HuH-7 (cell line): ENCODE results near the gene CLRN3.

Experiments
- DNase-seq: peaks from one replicate; pipeline ENCODE4 v3.0.0; 2011; ENCODE audit warnings: low spot score

CLRN3 gene

GRCh38 chr10:127899766-127900387 lies 7.1 kb upstream of the CLRN3 start:
- no peak for DNase-seq

GRCh38 chr10:127897177-127897576 lies 4.4 kb upstream of the CLRN3 start:
- no peak for DNase-seq

GRCh38 chr10:127896590-127896989 lies 3.8 kb upstream of the CLRN3 start:
- DNase-seq = no peak

GRCh38 chr10:127894146-127894545 lies 1.4 kb upstream of the CLRN3 start:
- DNase-seq = no peak

- DNase-seq = no peak
Measured at GRCh38 chr10:127890832-127891334, 1.9 kb downstream of the CLRN3 start.

- DNase-seq = no peak
Measured at GRCh38 chr10:127890216-127890615, 2.5 kb downstream of the CLRN3 start.

GRCh38 chr10:127889605-127890195 lies 3.0 kb downstream of the CLRN3 start:
- no peak for DNase-seq

- no peak for DNase-seq
Measured at GRCh38 chr10:127888521-127889312, 4.0 kb downstream of the CLRN3 start.

GRCh38 chr10:127887541-127888415 lies 5.0 kb downstream of the CLRN3 start:
- no peak for DNase-seq

GRCh38 chr10:127886371-127887051 lies 6.2 kb downstream of the CLRN3 start:
- peak; percentile 55 for DNase-seq

GRCh38 chr10:127884501-127884900 lies 8.2 kb downstream of the CLRN3 start:
- no peak for DNase-seq

GRCh38 chr10:127883516-127883915 lies 9.2 kb downstream of the CLRN3 start:
- DNase-seq = no peak

GRCh38 chr10:127882801-127883459 lies 9.8 kb downstream of the CLRN3 start:
- no peak for DNase-seq

GRCh38 chr10:127882391-127882790 lies 10.3 kb downstream of the CLRN3 start:
- no peak for DNase-seq

GRCh38 chr10:127881262-127881661 lies 11.5 kb downstream of the CLRN3 start:
- DNase-seq = peak; percentile 63

- no peak for DNase-seq
Measured at GRCh38 chr10:127880557-127880956, 12.2 kb downstream of the CLRN3 start.

GRCh38 chr10:127878475-127879055 lies 14.2 kb downstream of the CLRN3 start:
- DNase-seq = no peak

- DNase-seq = no peak
Measured at GRCh38 chr10:127877699-127878098, 15.0 kb downstream of the CLRN3 start.

GRCh38 chr10:127877116-127877515 lies 15.6 kb downstream of the CLRN3 start:
- DNase-seq = no peak

GRCh38 chr10:127875916-127876315 lies 16.8 kb downstream of the CLRN3 start:
- DNase-seq = no peak

GRCh38 chr10:127875449-127875765 lies 17.3 kb downstream of the CLRN3 start:
- no peak for DNase-seq
